ENCODE data around the gene CPVL.

The CPVL gene

DNA sequence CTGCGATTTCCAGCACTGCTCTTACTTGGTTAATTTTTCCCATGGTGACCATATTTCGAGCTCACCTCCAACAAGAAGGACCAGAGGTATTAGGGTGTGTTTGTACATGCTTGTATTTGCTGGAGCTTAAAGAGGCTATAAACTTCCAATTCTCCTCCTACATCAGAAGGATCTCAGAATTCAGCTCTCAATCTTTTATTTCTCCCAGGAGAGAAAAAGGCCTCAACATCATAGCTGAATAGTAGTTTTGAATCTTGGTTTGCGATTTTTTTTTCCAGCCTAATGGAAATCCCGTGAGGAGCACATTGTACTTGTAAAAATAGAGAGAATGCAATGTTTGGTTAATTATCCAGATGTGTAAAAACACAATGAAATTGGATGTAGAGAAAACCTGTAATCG is 69.7 kb downstream of the CPVL start:
- Histone ChIP-seq H3K4me3 (ENCODE audit: low read length in 2 of 2) (no peak overlapping the region), H3K9me3 (ENCODE audit: control insufficient read depth in 2 of 2, low read length in 2 of 2) (no peaks in the 10 kb centered on the region), H3K9ac (ENCODE audit: low read length in 2 of 2) (no peak overlapping the region), H3K4me1 (ENCODE audit: control insufficient read depth, insufficient read depth, low read length) (no peaks in the 10 kb centered on the region), H3K36me3 (ENCODE audit: control insufficient read depth in 2 of 2, insufficient read depth in 2 of 2, low read length in 2 of 2) (no peaks in the 10 kb centered on the region), H3K27me3 (ENCODE audit: control insufficient read depth in 1 of 2, insufficient read depth in 2 of 2, low read length in 2 of 2) (no peaks in the 10 kb centered on the region), H3K27ac (ENCODE audit: low read length) (no peak overlapping the region)

DNA sequence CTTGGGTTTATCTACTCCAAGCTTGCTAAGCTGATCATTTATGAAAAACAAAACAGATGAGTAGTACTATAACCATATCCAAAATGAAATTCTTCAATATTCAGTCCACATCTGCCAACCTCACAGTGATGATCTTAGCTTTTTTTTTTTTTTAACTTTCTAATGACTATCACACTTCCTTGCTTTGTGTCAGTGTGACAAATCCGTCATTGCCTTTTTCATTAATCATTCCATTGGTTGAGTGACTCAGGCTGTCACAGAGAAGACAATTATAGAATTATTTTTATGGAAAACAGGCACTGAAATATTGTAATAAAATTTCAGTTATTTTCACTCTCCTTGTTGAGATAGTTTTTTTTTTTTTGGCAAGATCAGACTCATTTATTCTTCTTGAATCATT is 70.7 kb downstream of the CPVL start:
- no peaks in the 10 kb centered on the region for H3K4me1 ChIP-seq (ENCODE audit: control insufficient read depth, insufficient read depth, low read length)
- no peaks in the 10 kb centered on the region for H3K36me3 ChIP-seq (ENCODE audit: control insufficient read depth in 2 of 2, insufficient read depth in 2 of 2, low read length in 2 of 2)

DNA sequence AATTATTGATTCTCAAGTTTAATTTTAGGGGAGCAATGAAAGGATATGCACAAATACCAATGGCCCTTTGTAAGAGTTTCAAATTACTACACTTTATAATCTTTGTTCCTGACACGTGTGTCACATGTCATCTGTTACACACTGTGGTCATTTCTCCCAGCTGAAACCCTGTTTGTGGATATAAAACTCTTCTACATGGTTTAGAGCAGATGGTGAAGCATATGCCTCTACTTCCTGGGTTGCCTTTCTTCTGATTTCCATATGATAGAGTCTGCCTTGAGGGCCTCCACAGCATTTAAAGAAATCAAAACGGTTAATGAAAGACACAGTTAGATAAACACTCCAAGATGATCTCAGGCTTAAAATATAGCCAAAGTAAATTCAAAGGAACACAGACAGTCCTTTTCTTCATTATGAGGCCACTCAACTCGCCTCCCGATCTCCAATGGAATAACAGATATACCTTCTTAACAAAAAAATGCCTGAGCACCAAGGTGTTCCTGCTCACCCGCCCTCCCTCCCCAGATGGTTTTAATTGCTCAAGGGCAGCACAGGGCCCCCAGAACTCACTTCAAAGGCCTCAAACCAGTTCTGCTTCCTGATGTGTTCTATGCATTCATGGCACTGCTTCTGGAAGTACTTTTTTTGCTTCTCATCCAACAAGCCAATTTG is 75.0 kb downstream of the CPVL start:
- Histone ChIP-seq H3K9ac (ENCODE audit: low read length in 2 of 2) (no peak overlapping the region), H3K4me3 (ENCODE audit: low read length in 2 of 2) (no peak overlapping the region), H3K9me3 (ENCODE audit: control insufficient read depth in 2 of 2, low read length in 2 of 2) (no peaks in the 10 kb centered on the region), H3K27me3 (ENCODE audit: control insufficient read depth in 1 of 2, insufficient read depth in 2 of 2, low read length in 2 of 2) (peaks cover 0 to 2% of the 10 kb centered on the region in 2 donors), H3K27ac (ENCODE audit: low read length) (no peak overlapping the region), H3K36me3 (ENCODE audit: control insufficient read depth in 2 of 2, insufficient read depth in 2 of 2, low read length in 2 of 2) (no peaks in the 10 kb centered on the region), H3K4me1 (ENCODE audit: control insufficient read depth, insufficient read depth, low read length) (no peaks in the 10 kb centered on the region)

More for the DNA sequence above, 70.7 kb downstream of the CPVL start:
- Histone ChIP-seq H3K4me3 (ENCODE audit: low read length in 2 of 2) (no peak overlapping the region), H3K27ac (ENCODE audit: low read length) (no peak overlapping the region), H3K9ac (ENCODE audit: low read length in 2 of 2) (no peak overlapping the region), H3K9me3 (ENCODE audit: control insufficient read depth in 2 of 2, low read length in 2 of 2) (no peaks in the 10 kb centered on the region), H3K27me3 (ENCODE audit: control insufficient read depth in 1 of 2, insufficient read depth in 2 of 2, low read length in 2 of 2) (no peaks in the 10 kb centered on the region)

DNA sequence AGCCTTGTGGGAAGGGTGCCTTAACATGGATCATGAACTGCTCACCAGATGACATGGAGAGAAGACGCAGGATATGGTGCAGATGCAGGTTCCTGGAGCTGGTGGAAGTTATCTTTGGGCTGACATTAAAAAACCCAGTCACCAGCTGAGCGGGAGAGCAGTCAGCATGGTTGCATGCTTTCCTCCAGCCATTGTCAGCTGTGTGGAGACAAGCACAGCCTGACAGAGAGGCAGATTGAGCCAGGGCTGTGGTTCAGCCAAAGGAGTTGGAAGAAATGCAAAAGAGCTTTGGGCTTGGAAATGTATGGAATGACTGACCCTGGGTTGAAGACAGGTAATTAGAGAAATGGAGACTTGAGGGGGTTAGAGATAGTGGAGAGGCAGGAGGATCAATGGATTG is 79.7 kb downstream of the CPVL start:
- H3K4me3 ChIP-seq (ENCODE audit: low read length in 2 of 2): no peak overlapping the region
- H3K27ac ChIP-seq (ENCODE audit: low read length): no peak overlapping the region
- no peak overlapping the region for H3K9ac ChIP-seq (ENCODE audit: low read length in 2 of 2)
- H3K27me3 ChIP-seq (ENCODE audit: control insufficient read depth in 1 of 2, insufficient read depth in 2 of 2, low read length in 2 of 2): peaks cover 0 to 2% of the 10 kb centered on the region in 2 donors
- no peaks in the 10 kb centered on the region for H3K4me1 ChIP-seq (ENCODE audit: control insufficient read depth, insufficient read depth, low read length)
- H3K36me3 ChIP-seq (ENCODE audit: control insufficient read depth in 2 of 2, insufficient read depth in 2 of 2, low read length in 2 of 2): no peaks in the 10 kb centered on the region
- no peaks in the 10 kb centered on the region for H3K9me3 ChIP-seq (ENCODE audit: control insufficient read depth in 2 of 2, low read length in 2 of 2)

DNA sequence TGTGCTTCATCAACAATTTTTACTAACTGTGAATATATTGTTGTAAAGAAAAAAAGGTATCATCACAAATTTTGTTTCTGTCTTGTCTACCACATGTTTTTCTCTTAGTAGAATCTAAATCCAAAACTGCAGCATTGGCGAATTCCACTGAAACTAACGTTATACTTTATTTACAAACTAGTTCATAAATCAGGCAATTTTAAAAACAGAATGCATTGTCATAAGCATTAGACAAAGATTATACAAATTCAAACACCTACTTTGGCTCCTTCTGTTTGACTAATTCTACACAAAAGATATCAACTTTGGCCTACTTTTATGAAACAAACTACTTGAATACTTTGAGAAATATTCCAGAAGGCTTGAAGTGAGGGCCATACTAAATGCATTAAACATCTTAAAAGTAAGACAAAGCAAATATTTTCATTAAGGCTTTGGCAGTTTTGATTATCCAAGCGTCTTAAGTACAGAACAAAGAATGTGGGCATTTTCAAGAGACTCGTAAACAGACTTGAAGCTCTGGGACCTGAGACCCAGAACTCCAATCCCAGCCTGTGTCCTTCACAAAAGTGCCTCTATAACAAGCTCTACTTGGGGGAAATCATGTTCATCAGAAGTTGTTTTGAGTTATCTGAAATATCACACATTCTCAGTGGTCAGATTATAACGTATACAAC is 81.0 kb downstream of the CPVL start:
- Histone ChIP-seq H3K9ac (ENCODE audit: low read length in 2 of 2) (no peak overlapping the region), H3K4me1 (ENCODE audit: control insufficient read depth, insufficient read depth, low read length) (no peaks in the 10 kb centered on the region), H3K27me3 (ENCODE audit: control insufficient read depth in 1 of 2, insufficient read depth in 2 of 2, low read length in 2 of 2) (peaks cover 0 to 2% of the 10 kb centered on the region in 2 donors), H3K27ac (ENCODE audit: low read length) (no peak overlapping the region), H3K9me3 (ENCODE audit: control insufficient read depth in 2 of 2, low read length in 2 of 2) (no peaks in the 10 kb centered on the region), H3K36me3 (ENCODE audit: control insufficient read depth in 2 of 2, insufficient read depth in 2 of 2, low read length in 2 of 2) (no peaks in the 10 kb centered on the region), H3K4me3 (ENCODE audit: low read length in 2 of 2) (no peak overlapping the region)

DNA sequence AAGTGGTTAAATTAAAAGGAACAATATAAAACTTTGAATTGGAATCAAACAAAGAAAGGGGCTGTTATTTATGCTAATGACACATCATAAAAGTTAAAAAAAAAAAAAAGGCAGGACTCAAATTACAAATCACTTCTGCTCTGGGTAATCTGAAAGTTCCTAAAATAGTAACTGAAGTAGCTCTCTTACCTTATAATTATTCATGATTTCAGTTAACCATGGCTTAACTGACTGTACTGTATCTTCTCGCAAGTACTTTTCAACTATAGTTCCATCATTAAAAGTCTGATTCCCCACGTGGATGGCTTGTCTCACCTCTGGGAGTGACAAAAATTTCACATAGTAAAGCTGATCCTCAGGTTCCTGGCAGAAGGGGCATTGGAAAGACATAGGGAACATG is 82.5 kb downstream of the CPVL start:
- Histone ChIP-seq H3K36me3 (ENCODE audit: control insufficient read depth in 2 of 2, insufficient read depth in 2 of 2, low read length in 2 of 2) (no peaks in the 10 kb centered on the region), H3K4me1 (ENCODE audit: control insufficient read depth, insufficient read depth, low read length) (no peaks in the 10 kb centered on the region), H3K4me3 (ENCODE audit: low read length in 2 of 2) (no peak overlapping the region), H3K27ac (ENCODE audit: low read length) (no peak overlapping the region), H3K9ac (ENCODE audit: low read length in 2 of 2) (no peak overlapping the region), H3K9me3 (ENCODE audit: control insufficient read depth in 2 of 2, low read length in 2 of 2) (no peaks in the 10 kb centered on the region), H3K27me3 (ENCODE audit: control insufficient read depth in 1 of 2, insufficient read depth in 2 of 2, low read length in 2 of 2) (peaks cover 0 to 2% of the 10 kb centered on the region in 2 donors)

DNA sequence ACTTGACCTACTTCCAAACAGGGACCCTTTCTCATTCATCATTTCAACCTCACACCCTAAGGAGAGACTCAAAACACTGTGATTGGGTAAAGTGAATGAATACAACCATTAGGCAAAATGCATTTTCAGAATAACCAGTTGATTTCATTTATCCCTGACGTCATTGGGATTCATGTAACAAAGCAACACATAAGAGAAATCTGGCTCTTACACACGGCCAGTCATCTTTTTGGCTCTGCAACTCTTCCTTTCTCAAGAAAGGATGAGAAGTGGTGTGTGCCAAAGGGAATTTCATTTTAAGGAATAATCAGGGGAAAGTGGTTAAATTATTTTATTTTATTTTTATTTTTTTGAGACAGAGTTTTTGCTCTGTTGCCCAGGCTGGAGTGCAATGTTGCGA is 83.1 kb downstream of the CPVL start:
- Histone ChIP-seq H3K27ac (ENCODE audit: low read length) (no peak overlapping the region), H3K9me3 (ENCODE audit: control insufficient read depth in 2 of 2, low read length in 2 of 2) (no peaks in the 10 kb centered on the region), H3K4me1 (ENCODE audit: control insufficient read depth, insufficient read depth, low read length) (no peaks in the 10 kb centered on the region), H3K36me3 (ENCODE audit: control insufficient read depth in 2 of 2, insufficient read depth in 2 of 2, low read length in 2 of 2) (no peaks in the 10 kb centered on the region), H3K4me3 (ENCODE audit: low read length in 2 of 2) (no peak overlapping the region), H3K27me3 (ENCODE audit: control insufficient read depth in 1 of 2, insufficient read depth in 2 of 2, low read length in 2 of 2) (peaks cover 0 to 2% of the 10 kb centered on the region in 2 donors), H3K9ac (ENCODE audit: low read length in 2 of 2) (no peak overlapping the region)

DNA sequence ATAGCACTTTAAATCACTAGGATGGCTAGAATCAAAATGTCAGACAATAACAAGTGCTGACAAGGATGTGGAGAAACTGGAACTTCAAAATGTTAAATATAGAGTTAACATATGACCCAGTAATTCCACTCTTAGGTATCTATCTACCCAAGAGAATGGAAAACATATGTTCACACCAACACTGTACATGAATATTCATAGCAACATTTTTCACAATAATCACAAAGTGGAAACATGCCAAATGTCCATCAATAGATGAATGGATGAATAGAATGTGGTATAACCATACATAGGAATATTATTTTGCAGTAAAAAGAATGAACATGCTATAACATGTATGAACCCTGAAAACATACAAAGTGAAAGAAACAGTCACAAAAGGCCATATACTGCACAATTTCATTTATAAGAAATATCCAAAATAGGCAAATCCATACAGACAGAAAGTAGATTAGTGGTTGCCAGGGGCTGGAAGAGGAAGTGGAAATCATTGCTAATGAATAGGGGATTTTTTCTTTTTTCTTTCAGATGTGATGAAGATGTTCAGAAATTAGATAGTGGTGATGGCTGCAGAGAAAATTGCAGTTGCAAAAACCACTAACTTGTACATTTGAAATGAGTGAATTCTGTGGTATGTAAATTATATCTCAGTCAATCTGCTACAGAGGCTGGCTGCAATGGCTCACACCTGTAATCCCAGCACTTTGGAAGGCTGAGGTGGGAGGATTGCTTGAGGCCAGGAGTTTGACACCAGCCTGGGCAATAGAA is 93.0 kb downstream of the CPVL start:
- no peak overlapping the region for H3K27ac ChIP-seq (ENCODE audit: low read length)
- no peak overlapping the region for H3K4me3 ChIP-seq (ENCODE audit: low read length in 2 of 2)
- H3K27me3 ChIP-seq (ENCODE audit: control insufficient read depth in 1 of 2, insufficient read depth in 2 of 2, low read length in 2 of 2): no peaks in the 10 kb centered on the region

DNA sequence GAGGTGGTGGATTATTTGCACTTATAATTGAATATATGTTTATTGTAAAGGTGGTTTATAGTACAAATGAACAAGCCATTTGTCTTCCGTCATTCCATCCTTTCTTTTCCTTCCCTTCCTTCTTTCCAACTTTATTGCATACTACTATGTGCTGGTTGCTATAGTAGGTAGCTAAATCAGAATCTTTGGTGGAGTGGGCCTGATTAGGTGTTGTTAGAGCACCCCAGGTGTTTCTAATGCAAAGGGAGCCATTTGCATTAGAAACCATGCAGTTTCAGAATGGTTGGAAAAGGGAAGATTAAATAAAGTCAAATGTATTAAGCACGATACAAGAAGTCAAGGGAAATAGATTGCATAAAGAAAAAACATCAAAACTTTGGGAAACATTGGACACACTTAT is 99.4 kb downstream of the CPVL start:
- H3K27me3 ChIP-seq (ENCODE audit: control insufficient read depth in 1 of 2, insufficient read depth in 2 of 2, low read length in 2 of 2): no peaks in the 10 kb centered on the region
- H3K4me1 ChIP-seq (ENCODE audit: control insufficient read depth, insufficient read depth, low read length): no peaks in the 10 kb centered on the region
- no peaks in the 10 kb centered on the region for H3K9me3 ChIP-seq (ENCODE audit: control insufficient read depth in 2 of 2, low read length in 2 of 2)
- H3K27ac ChIP-seq (ENCODE audit: low read length): no peak overlapping the region
- no peak overlapping the region for H3K4me3 ChIP-seq (ENCODE audit: low read length in 2 of 2)
- no peaks in the 10 kb centered on the region for H3K36me3 ChIP-seq (ENCODE audit: control insufficient read depth in 2 of 2, insufficient read depth in 2 of 2, low read length in 2 of 2)
- H3K9ac ChIP-seq (ENCODE audit: low read length in 2 of 2): no peak overlapping the region

More for the DNA sequence above, 93.0 kb downstream of the CPVL start:
- no peaks in the 10 kb centered on the region for H3K36me3 ChIP-seq (ENCODE audit: control insufficient read depth in 2 of 2, insufficient read depth in 2 of 2, low read length in 2 of 2)
- peaks cover 0 to 2% of the 10 kb centered on the region in 2 donors for H3K9me3 ChIP-seq (ENCODE audit: control insufficient read depth in 2 of 2, low read length in 2 of 2)
- no peaks in the 10 kb centered on the region for H3K4me1 ChIP-seq (ENCODE audit: control insufficient read depth, insufficient read depth, low read length)
- H3K9ac ChIP-seq (ENCODE audit: low read length in 2 of 2): no peak overlapping the region

DNA sequence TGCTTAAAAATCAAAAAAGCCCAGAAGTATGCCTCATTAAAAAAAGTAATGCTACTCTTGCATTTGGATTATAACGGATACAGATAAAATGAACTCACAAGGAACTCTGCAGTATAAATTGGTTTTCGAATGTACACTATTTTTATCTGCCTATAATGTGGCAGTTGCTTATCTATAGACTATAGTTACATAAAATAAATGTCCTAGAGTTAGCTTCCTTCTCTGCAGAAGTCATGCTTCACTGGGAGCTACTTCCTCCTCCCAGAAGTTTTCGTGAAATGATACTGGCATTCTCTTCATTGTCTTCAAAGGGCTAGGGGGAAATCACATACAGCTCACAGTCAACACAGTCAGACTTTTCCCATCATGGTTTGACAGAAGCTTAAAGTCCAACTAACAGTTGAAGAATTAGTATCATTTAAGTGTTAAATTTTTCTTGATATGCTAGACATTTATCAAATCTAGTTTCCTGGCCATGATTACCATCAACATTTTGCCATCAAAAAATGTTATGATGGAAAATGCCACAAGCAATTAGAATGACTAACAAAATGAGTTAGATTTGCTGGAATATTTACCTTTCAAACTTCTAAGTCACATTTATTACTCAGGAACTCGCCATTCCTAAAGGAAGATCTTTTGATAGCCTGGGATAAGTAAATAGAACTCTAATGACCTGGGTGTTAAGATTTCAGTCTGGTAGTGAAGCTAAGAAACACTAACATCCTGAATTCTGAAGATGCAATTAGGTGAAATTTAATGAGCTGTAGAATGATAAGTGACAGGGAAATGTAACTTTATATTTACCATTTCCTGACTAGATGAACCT is 100.9 kb downstream of the CPVL start:
- H3K9me3 ChIP-seq (ENCODE audit: control insufficient read depth in 2 of 2, low read length in 2 of 2): no peaks in the 10 kb centered on the region

More for the DNA sequence above, 100.9 kb downstream of the CPVL start:
- Histone ChIP-seq H3K27me3 (ENCODE audit: control insufficient read depth in 1 of 2, insufficient read depth in 2 of 2, low read length in 2 of 2) (no peaks in the 10 kb centered on the region), H3K4me3 (ENCODE audit: low read length in 2 of 2) (no peak overlapping the region), H3K4me1 (ENCODE audit: control insufficient read depth, insufficient read depth, low read length) (no peaks in the 10 kb centered on the region), H3K27ac (ENCODE audit: low read length) (no peak overlapping the region), H3K36me3 (ENCODE audit: control insufficient read depth in 2 of 2, insufficient read depth in 2 of 2, low read length in 2 of 2) (no peaks in the 10 kb centered on the region), H3K9ac (ENCODE audit: low read length in 2 of 2) (no peak overlapping the region)

Data from stomach smooth muscle (tissue), 2 donors.